Lower lobe of right lung (tissue), 2 donors: Measurements from ENCODE around the gene MELTF. TPM values are rescaled to one million over a fixed set of nuclear protein-coding genes. Genes with fewer than 3 reads are reported as not detected.

Experiments used
- ATAC-seq, 2 donors: fragments of 200-7000 bp; cut with Tn5 transposase; one replicate each; pipeline ENCODE4 v1.9.1; 2020 to 2022; ENCODE audit warnings: mild to moderate bottlenecking in 2 of 2, moderate library complexity in 2 of 2
- DNase-seq: peaks from one replicate; pipeline ENCODE4 v3.0.0-alpha.2; 2020
- H3K27ac ChIP-seq: fragments of 200-600 bp; one replicate; pipeline ENCODE4 v1.8.0; 2022
- H3K27me3 ChIP-seq: fragments of 200-600 bp; one replicate; pipeline ENCODE4 v1.8.0; 2022; ENCODE audit warnings: low read depth
- H3K36me3 ChIP-seq: fragments of 200-600 bp; one replicate; pipeline ENCODE4 v1.8.0; 2022; ENCODE audit warnings: mild to moderate bottlenecking
- H3K4me1 ChIP-seq: fragments of 200-600 bp; one replicate; pipeline ENCODE4 v1.8.0; 2022
- H3K4me3 ChIP-seq: fragments of 200-600 bp; one replicate; pipeline ENCODE4 v1.8.0; 2022; ENCODE audit warnings: mild to moderate bottlenecking
- H3K9me3 ChIP-seq: fragments of 200-600 bp; one replicate; pipeline ENCODE4 v1.8.0; 2022
- intact Hi-C: fragments of 100-400 bp; cut with DNase I; formaldehyde crosslinking; loops from one replicate; pipeline ENCODE4 v1.11.0; 2022
- total RNA-seq: library from RNA; stranded (reverse); fragmentation: NEBNext Ultra II Directional; extraction: Animal tissue kit (Norgen Biotek cat#: 25700); gene quantifications from one replicate; pipeline ENCODE4 v1.2.1, GENCODE V29; 2021
- TF ChIP-seq, protein P1 (sequence below): fragments of 200-600 bp; IDR thresholded peaks from one replicate; pipeline ENCODE4 v1.8.0; 2022; ENCODE audit warnings: antibody characterized with exemption, mild to moderate bottlenecking
- donor health status: DM: no; HTN: yes; CAD: no; lungs with severe emphysema.

The MELTF gene
- total RNA-seq, 1 donor from 2014 or later, result 5.2 TPM

DNA sequence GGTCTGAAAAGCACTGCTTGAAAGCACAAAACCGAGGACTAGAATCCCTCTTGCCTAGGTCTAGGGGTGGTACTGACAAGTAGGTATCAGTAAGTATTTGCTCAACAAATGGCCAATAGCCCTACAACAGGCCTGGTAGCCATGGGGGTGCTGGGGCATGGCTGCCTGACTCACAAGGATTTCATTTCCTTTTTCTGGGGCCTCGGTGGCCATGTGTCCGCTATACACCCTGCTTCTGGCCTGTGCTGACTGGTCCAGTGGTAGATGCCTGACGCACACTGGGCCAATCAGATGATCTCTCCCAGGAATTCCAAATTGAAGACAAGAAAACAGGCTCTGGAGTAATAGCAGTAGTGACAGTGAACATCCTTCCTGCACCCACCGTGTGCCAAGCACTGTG lies 29.4 kb downstream of the MELTF start:
- H3K27me3 ChIP-seq, result no peaks in the 10 kb centered on the region
- no peaks in the 10 kb centered on the region for H3K9me3 ChIP-seq
- DNase-seq (no peak), ATAC-seq (no peak)
- no peak overlapping the region for H3K27ac ChIP-seq
- peaks cover 19% of the 10 kb centered on the region for H3K4me1 ChIP-seq
- intact Hi-C loops, result no loop called here
- no peak overlapping the region for H3K4me3 ChIP-seq
- H3K36me3 ChIP-seq, result no peaks in the 10 kb centered on the region
- TF ChIP-seq, protein P1, sequence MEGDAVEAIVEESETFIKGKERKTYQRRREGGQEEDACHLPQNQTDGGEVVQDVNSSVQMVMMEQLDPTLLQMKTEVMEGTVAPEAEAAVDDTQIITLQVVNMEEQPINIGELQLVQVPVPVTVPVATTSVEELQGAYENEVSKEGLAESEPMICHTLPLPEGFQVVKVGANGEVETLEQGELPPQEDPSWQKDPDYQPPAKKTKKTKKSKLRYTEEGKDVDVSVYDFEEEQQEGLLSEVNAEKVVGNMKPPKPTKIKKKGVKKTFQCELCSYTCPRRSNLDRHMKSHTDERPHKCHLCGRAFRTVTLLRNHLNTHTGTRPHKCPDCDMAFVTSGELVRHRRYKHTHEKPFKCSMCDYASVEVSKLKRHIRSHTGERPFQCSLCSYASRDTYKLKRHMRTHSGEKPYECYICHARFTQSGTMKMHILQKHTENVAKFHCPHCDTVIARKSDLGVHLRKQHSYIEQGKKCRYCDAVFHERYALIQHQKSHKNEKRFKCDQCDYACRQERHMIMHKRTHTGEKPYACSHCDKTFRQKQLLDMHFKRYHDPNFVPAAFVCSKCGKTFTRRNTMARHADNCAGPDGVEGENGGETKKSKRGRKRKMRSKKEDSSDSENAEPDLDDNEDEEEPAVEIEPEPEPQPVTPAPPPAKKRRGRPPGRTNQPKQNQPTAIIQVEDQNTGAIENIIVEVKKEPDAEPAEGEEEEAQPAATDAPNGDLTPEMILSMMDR, result no peak

DNA sequence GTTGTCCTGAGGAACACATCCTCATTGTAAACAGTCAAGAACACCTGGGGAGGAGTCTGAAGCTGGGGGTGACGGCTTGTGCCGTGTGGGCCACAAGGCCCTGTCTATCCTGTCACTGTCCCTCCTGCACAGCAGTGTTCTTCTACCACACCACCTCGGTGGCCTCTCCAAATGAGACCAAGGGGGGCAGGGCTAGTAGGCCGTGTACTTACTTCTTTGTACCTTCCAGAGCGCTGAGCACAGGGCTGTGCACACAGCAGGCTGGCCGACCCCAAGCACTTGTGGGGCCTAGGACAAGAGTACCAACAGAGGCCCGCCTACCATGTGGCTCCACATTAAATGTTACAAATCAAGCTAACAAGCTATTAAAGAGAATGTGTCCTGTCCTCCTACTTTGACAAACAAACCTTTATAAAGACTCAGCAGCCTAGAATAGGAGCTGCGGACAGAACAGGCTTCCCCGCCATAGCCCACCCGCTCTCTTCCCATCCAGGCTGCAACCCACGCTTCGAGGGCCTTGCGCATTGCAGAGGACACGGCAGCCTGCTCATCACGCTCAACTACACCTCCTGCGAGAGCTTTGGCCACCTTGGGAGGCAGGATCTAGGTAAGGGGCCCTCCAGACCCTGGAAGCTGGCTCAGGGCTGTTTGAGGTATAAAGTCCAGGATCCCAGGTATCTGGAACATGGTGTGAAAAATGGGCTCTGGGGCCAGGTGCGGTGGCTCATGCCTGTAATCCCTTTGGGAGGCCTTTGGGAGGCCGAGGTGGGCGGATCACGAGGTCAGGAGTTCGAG lies 30.5 kb downstream of the MELTF start:
- no peak overlapping the region for H3K27ac ChIP-seq
- H3K4me1 ChIP-seq, result peaks cover 17% of the 10 kb centered on the region
- H3K4me3 ChIP-seq, result no peak overlapping the region
- intact Hi-C loops, result no loop called here
- H3K9me3 ChIP-seq, result no peaks in the 10 kb centered on the region
- H3K36me3 ChIP-seq, result no peaks in the 10 kb centered on the region
- ATAC-seq, result no peak
- DNase-seq, result no peak
- H3K27me3 ChIP-seq, result no peaks in the 10 kb centered on the region
- TF ChIP-seq, protein P1, result no peak

DNA sequence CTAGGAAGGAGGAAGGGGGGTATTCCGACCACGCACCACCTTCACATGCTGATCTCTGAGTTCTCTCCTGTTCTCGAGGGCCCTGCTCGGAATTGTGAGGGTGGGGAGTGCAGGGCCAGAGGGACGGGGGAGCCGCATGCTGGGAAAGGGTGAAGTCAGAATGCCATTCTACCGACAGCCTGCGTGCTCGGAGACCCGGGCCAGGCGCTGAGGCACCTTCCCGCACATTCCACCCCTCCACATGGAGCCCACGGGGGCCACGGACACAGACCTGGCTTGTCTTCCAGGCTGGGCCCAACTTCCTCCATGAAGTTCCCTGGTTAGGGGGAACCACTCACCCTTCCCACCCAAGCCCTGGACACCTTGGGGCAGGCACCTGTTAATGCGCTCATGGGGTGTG lies 32.3 kb downstream of the MELTF start:
- Histone ChIP-seq H3K36me3 (no peaks in the 10 kb centered on the region), H3K4me3 (no peak overlapping the region), H3K4me1 (peaks cover 7% of the 10 kb centered on the region), H3K27ac (no peak overlapping the region), H3K9me3 (no peaks in the 10 kb centered on the region), H3K27me3 (no peaks in the 10 kb centered on the region)
- DNase-seq, result no peak
- intact Hi-C loops, result no loop called here
- TF ChIP-seq, protein P1, result no peak
- ATAC-seq, result no peak

DNA sequence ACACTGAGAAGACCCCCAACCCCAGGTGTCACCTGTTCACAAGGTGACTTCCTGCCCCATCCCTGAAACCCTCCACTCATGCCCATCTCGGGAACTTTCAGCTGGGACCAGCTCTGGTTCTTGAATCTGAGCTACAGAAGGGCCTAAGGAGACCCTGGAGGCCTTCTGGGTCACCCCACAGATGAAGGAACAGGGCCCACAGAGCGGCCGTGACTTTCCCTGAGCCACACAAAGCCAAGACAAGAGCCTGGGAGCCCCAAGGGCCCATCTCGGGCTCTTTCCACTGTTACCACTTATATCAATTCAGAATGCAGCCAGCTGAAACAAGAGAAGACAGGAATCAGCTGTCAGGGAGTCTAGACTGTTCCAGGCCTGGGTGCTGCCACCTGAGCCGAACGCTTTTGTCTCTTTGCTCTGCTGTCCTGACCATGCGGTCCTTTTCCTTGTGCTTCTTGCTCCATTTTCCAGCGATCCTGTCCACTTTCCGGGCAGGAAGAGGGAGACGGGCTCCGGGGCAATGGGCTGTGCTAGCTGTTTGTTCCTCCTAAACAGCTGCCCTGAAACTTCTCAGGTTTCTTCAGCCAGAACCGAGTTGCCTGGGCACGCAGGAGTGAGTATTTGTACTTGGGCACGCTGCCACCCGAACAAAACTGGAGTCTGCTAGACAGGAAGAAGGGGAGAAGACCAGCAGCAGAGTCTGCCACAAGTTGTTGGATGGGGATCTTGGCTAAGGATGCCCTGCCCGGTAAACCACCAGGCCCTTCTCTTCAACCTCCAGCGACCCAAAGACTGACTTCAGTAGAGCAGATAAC lies 33.0 kb downstream of the MELTF start:
- no peaks in the 10 kb centered on the region for H3K27me3 ChIP-seq
- H3K9me3 ChIP-seq, result no peaks in the 10 kb centered on the region
- no peaks in the 10 kb centered on the region for H3K36me3 ChIP-seq
- ATAC-seq, result no peak
- no peak for DNase-seq
- peaks cover under 1% of the 10 kb centered on the region for H3K4me1 ChIP-seq
- H3K4me3 ChIP-seq, result no peak overlapping the region
- TF ChIP-seq, protein P1, result no peak
- intact Hi-C loops, result no loop called here
- no peak overlapping the region for H3K27ac ChIP-seq

DNA sequence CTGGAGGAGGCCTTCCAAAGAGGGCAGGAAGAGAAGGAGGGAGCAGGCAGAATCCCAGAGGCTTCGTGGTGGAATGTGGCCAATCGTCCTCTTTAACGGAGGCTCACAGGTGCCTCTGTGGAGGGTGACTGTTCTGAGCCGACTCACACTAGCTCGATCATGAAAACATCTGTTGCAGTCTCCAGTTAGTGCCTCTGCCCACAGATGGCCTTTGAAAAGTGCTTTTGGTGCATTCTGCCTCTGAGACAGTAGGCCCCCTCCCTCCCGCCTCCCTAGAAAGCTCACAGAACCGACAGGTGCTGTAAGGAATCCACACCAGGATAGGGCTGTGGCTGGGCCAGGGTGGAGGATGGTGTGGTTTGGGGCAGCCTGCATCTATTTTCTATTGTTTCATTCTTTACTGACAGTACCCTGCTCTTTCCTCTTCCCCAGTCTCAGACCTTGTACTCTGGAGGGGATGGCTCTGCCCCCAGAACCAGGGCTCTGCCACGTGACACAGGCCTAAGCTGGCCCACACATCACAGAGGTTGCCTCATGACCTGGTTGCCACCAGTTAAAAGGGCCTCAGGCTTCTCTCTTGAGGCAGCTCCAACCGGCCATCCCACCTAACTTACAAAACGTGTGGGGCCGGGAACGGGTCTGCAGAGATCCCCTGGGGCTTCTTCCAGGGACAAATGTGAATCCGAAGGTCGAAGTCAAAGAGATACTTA lies 33.8 kb downstream of the MELTF start:
- ATAC-seq (no peak), DNase-seq (no peak)
- intact Hi-C loops, result no loop called here
- TF ChIP-seq, protein P1, result no peak
- Histone ChIP-seq H3K27ac (no peak overlapping the region), H3K36me3 (no peaks in the 10 kb centered on the region), H3K27me3 (no peaks in the 10 kb centered on the region), H3K4me3 (no peak overlapping the region), H3K4me1 (no peaks in the 10 kb centered on the region), H3K9me3 (no peaks in the 10 kb centered on the region)
